HuH-7.5 (cell line): ENCODE data around the gene DPP7.
"Not testable (repeated sequence)": the region's sequence is repeated elsewhere in the genome, so short reads cannot be mapped to it uniquely, and the experiment has no call there.

Experiments
- DNase-seq: peaks from one replicate; pipeline ENCODE4 v3.0.0; 2011; ENCODE audit warnings: low spot score

Gene DPP7

DNA sequence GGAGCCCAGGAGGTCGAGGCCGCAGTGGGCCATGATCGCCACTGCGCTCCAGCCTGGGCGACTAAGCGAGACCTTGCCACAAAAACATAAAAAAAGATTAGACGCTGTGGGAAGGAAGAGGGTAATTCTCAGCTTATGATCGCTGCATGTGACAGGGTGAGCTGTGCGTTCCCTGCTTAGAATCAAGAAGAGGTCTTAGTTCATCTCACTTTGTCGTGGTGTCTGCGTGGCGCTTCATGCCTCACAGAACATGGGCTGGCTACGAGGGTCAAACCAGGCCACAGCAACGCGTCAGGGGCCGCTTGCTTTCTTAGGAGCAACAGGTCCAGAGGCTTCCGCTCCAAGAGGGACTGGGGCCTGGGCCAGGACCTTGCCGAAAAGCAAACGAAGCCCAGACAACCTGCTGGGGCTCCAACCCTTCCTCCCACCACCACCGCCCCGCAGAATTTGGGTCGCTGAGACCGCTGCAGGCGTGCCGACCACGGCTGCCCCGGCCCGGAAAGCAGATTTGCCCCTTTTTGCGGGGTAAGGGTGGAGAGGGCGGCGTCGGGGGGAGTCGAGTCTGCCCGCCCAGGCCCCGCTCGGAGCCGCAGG is 14.4 kb upstream of the DPP7 start:
- no peak for DNase-seq

DNA sequence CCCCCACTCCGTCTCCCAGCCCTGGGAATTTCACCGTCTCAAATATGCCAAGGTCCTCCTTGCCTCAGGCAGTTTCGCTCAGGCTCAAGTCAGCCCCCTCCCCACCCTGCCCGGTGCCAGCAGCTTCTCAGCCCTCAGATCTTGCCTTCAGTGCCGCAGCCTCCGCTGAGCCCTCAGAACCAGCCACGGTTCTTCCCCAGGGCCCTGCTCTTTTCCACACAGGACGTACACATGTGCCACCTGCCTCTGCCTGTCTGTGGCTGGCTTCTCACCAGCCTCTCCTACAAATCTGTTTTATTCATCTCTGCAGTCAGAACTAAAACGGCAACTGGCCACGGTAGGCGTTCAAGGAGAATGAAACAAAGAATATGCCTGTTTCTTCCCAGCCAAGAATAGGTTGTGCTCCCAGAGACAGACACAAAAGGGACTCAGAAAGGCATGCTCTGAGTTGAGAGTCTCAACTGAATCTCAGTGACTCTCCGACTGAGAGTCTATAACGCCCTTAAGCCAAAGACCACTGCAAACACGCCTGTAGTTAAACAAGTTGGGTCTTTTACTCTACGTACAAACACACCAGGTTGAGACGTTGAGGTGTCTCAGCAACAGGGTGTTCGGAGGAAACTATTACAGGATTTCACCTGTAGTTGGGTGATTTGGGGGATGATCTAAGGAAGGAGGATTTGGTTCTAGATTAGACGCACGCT is 13.8 kb upstream of the DPP7 start:
- no peak for DNase-seq

DNA sequence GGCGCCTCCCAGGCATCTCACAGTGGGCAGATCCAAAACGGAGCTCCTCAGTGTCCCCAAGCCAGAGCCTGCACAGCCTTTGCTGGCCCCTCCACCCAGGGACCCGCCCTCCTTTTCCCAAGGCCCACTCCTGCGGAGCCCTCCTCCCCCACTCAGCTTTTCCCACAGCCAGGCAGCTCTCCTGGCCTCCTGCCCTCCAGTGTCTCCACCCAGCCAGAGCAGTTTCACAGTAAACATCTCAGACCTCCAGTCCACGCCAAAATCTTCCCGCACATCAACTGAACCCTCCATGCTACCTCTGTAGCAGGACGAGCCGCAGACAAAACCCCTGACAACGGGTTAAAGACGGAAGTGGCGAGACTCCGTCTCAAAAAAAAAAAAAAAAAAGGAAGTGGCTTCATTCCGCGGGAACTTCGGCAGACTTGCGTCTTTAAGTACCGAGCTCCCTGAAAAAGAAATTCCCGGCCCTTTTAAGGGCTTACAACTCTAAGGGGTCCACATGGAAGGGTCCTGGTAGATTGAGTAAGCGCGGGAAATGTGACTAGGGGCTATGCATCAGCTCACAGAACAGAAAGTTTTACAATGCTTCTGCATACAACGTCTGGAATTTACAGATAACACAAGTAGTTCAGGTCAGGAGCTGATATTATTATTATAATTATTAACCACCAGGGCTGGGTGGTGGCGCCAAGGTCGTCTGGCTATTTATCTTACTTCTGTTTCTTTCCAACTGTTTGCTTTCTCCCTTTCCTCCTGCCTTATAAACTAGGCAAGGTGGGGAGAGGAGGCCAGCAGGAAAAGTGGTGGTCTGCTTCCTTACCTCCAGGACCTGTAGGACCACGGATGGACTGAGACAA is 13.0 kb upstream of the DPP7 start:
- peak; percentile 43 for DNase-seq

DNA sequence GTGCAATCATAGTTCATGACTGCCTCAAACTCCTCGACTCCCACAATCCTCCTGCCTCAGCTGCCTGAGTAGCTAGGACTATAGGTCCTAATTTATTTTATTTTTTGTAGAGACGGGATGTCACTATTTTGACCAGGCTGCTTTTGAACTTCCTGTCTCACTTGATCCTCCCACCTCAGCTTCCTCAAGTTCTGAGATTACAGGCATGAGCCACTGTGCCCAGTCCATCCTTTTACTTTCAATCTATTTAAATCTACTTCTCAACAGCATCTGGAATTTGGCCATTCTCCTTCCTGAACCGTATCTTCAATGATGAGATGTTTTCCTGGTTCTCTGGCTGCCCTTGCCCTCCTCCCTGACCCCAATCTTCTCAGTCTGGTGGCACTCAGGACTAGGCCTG is 12.3 kb upstream of the DPP7 start:
- peak; percentile 6 for DNase-seq

DNA sequence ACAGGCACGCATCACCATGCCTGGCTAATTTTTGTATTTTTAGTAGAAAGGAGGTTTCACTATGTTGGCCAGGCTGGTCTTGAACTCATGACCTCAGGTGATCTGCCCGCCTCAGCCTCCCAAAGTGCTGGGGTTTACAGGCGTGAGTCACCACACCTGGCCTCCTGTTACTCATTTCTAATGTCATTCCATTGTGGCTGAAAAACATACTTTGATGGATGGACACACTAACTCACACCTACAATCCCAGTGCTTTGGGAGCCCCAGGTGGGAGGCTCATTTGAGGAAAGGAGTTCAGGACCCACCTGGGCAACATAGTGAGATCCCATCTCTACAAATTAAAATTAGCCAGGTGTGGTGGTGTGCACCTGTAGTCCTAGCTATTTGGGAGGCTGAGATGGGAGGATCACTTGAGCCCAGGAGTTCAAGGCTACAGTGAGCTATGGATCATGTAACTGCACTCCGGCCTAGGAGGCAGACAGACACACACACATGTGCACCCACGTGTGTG is 9.5 kb upstream of the DPP7 start:
- not testable (repeated sequence) for DNase-seq

DNA sequence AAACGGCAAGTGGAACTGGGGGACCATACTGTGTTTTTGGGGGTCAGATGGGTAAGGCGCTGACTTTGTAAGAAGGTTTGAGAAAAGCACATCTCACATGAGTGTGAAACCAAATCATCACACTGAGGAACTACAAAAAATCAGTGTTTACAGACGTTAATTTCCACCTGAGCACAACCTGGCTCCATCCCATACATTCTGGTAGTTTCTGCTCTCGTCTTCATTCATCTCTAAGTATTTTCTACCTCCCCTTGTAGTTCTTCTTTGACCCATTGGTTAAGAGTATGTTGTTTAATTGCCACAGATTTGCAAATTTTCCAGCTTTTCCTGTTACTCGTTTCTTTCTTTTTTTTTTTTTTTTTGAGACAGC is 8.9 kb upstream of the DPP7 start:
- DNase-seq: no peak

DNA sequence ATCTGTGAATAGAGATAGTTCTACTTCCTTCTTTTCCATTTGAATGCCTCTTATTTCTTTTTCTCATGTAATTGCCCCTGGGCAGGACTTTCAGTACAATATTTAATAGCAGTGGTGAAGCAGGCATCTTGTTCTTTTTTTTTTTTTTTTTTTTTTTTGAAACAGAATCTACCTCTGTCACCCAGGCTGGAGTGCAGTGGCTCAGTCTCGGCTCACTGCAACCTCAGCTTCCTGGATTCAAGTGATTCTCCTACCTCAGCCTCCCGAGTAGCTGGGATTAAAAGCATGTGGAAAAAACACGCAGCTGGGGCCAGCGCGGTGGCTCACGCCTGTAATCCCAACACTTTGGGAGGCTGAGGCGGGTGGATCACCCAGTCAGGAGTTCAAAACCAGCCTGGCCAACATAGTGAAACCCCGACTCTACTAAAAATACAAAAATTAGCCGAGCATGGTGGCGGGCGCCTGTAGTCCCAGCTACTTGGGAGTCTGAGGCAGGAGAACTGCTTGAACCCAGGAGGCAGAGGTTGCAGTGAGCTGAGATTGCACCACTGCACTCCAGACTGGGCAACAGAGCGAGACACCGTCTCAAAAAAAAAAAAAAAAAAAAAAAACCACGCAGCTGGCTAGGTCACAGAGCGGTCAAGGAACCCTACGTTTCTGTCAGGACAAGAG is 8.4 kb upstream of the DPP7 start:
- DNase-seq: not testable (repeated sequence)

DNA sequence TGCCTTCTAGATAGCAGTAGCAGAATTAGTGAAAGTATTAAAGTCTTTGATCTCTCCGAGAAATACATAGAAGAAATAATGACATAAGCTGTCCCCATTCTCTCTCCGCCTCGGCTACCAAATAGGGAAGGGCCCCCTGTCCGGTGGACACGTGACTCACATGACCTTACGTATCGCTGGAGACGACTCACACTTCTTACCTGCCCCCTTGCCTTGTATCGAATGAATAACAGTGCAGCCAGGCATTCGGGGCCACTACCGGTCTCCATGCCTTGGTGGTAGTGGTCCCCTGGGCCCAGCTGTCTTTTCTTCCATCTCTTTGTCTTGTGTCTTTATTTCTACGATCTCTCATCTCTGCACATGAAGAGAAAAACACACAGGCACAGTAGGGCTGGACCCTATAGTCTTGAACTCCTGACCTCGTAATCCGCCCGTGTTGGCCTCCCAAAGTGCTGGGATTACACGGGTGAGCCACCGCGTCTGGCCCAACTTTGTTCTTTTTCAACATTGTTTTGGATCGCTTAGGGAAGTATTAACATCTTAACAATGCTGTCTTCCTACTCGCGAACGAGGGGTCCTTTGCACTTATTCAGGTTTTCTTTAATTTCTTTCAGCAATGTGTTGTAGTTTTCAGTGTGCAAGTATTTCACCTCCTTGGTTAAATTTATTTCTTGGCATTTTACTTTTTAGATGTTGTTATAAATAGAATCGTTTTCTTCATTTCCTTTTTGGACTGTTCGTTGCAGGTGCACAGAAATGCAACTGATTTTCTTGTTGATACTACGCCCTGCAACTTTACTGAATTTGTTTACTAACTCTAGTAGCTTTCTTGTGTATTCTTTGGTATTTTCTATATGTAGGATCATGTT is 7.6 kb upstream of the DPP7 start:
- not testable (repeated sequence) for DNase-seq

DNA sequence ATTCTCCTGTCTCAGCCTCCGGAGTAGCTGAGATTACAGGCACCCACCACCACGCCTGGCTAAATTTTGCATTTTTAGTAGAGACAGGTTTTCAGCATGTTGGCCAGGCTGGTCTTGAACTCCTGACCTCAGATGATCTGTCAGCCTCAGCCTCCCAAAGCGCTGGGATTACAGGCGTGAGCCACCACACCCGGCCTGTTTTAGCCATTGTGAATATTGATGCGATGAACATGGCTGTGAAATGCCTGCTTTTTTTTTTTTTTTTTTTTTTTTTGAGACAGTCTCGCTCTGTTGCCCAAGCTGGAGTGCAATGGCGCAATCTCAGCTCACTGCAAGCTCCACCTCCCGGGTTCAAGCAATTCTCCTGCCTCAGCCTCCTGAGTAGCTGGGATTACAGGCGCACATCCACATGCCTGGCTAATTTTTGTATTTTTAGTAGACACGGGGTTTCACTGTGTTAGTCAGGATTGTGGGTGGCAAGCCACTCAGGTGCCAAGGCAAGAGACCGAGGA is 3.6 kb upstream of the DPP7 start:
- DNase-seq: not testable (repeated sequence)

DNA sequence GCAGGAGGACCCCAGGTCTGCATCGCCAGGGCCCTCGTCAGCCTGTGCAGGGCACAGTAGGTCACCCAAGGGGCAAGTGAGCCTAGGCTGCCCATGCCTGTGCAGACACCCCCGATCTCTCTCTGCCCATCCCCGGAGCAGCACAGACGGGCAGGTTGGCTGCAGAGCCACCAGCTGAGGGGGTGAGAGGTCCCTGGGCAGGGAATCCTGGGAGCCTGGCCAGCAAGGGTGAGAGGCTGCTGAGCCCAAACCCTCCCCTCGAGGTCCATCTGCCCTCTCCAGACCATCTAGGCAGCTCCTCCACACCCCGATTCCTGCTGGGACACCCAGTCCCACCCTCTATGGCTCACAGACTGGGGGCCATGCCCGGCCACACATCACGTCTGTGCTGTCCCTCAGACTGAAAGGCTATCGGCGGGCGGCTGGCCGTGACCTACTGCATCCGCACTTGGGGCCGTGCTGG is 2.8 kb upstream of the DPP7 start:
- DNase-seq: no peak

DNA sequence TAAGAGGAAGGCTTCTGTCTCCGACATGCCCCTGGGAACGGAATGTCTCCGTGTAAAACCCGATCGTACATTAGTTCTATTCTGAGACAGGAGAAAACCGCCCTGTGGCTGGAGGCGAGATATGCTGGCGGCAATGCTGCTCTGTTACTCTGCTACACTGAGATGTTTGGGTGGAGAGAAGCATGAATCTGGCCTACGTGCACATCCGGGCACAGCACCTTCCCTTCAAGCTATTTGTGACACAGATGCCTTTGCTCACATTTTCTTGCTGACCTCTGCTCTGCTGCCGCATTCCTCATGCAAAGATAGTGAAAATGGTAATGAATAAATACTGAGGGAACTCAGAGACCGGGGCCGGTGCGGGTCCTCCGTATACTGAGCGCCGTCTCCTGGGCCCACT is 2.2 kb upstream of the DPP7 start:
- no peak for DNase-seq

DNA sequence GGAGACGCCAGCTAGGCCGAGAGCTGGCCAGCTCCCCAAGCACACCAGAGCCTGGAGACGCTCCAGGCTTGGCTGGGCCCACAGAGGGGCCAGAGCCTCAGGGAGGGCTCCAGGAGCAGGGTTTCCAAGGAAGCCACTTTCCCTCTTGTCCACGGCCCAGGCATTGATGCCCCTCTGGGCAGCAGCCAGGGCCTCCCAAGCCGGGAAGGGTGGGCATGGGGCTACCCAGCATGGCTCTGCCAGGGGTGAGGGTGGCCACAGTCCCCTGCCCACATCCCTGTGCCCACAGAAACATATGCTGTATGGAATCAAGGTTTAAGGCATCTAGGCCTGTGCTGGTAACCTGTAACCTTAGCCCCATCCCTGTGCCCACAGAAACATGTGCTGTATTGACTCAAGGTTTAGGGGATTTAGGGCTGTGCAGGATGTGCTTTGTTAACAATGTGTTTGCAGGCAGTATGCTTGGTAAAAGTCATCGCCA is 1.5 kb upstream of the DPP7 start:
- DNase-seq: no peak

DNA sequence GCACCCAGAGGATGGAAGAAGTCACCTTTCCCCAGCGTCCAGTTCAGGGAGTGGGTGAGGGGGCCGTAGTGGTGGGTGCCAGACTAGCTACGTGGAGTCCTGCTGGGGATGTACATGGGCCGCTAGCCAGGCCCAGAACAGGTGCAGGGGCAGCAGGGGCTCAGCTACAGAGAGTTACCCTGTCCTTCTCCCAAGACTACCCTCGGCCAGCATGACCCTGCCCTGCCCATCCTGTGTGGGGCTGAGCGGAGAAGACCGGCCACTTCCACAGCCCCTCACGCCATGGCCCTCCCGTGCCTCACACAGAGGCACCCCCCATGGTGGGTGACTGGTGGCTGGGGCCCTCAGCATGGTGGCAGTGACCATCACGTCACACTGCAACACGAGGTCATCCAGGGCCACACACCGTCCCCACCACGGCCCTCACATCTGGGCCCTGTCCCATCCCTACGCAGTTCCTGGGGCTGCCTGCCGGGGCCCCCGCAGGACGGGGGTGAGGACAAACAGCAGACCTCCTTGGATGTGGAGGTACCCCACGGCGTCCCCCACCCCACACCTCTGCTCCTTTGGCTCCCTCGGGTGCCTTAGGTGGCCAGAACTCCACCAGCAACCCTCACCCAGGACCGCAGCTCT is 977 bp upstream of the DPP7 start:
- DNase-seq: no peak

DNA sequence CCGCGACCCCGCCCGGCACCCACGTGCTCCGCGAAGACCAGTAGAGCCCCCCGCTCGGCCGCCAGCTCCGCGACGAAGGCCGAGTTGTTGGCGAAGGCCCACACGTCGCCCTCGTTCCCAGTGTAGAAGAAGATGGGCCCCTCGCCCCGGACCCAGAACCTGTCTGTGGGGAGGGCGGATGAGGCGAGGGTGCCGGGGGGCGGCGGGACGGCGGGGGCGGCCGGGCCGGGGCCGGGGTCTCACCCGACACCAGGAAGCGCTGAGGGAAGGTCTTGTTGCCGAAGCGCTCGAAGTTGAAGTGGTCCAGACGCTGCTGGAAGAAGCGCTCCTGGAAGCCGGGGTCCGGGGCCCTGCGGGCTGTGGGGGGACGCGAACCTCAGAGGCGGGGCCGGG is 317 bp downstream of the DPP7 start:
- no peak for DNase-seq

DNA sequence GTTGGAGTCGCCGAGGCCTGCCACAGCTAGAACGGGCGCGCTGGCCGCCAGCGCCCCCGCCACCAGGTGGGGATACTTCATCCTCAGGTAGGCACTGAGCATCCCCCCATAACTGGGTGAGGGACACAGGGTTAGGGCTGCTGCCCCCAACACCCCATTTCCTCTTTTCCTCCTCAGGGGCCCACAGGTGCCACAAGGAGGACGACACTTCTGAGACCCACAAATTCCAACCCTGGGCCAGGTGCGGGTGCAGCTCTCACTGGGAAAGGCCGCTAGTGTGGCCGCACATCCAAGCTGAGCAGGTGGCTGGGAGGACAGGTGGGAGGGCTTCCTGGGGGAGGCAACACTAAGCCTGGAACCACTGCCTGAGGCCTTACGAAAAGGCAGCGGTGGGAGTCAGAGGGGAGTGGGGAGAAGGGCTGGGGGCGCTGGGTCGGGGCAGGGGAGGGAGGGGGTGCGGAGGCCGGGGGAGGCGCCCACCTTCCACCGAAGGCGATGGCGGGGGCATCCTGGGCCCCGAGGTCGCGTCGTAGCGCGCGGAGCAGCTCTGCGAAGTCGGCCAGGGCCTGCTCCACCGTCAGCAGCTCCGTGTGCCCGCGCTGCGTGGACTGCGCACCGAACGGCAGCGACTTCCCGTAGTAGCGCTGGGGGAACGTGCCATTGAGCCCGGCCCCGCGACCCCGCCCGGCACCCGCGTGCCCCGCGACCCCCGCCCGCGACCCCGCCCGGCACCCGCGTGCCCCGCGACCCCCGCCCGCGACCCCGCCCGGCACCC is 961 bp downstream of the DPP7 start:
- no peak for DNase-seq

DNA sequence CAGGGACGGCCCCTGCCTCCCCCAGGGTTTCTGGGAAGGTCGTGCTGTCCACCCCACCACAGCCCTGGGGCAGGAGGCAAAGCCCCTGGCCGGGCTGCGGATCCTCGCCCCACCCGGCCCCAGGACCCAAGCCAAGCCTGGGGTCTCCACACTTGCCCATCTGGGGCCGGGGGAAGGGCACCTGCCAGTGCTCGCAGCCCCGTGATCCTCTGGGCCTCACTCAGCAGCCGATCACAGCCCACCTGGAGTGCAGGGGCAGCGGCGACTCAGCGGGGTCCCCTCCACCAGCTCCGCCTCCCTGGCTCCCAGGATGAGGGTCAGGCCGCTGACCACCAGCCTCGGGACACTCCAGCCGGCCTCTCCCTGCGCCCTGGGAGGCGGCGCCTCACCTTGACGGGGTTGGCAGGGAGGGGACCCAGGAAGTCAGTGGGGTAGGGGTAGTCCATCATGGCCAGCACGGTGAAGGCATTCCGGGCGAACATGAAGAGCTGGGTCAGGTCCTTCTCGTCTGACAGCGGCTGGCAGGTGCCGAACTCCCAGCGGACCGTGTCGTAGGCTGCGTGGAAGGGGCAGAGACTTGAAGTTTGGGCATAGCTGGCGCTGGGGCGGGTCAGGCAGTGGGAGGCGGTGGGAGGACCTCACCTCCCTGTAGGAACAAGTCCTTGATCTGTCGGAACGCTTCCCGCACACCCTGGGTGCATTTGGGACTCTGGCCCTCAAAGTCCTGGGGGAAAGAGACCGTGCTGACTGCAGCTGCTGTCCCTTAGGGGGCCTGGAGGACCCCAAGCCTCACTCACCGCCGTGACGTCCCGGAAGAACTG is 1.8 kb downstream of the DPP7 start:
- DNase-seq: no peak

DNA sequence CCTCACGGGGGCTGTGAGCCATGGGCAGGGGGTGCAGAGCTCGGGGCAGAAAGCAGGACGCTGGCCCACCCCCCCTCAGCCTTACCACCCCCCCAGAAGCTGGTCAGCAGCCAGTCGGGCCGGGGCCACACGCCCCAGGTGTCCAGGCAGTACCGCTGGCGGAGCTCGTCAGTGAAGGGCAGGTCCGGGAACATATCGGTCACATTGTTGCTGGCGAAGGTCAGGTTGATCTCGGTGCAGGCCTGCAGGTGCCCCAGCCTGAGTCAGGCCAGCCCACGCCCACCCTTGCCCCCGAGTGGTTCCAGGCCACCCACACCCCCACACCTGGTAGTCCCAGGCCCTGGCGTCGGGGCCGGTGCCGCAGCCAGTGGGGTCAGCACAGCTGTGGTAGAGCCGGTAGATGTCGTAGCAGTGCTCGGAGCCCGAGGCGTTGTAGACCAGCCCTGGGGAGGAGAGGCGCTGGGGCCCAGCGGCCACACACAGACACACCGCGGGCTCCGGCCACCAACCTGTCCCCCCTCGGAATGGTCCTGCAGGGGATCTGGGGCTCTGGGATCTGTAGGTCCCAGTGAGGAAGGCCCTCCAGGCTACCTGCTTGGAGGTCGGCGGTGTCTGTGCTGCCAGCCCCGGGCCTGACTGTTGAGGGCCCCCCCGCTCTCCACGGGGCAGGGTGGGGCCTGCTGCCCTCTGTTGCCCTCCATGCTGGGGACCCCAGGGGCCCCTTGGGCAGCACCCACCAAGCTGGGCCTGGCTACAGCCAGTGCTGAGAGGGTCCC is 2.6 kb downstream of the DPP7 start:
- no peak for DNase-seq
